ENCODE measurements around the gene BUD31. TPM values are rescaled to one million over a fixed set of nuclear protein-coding genes. Genes with fewer than 3 reads are reported as not detected.
A peak's percentile ranks its signal among the peaks of the same experiment; 100 is the strongest.
"Not testable (repeated sequence)": the region's sequence is repeated elsewhere in the genome, so short reads cannot be mapped to it uniquely, and the experiment has no call there.

BUD31 gene
- polyA plus RNA-seq, 1 experiment, result 82.3 TPM

GRCh38 chr7:99375070-99375807 is 33.5 kb upstream of the BUD31 start:
- no peaks in the 10 kb centered on the region for H3K27me3 ChIP-seq (ENCODE audit: control insufficient read depth, insufficient read depth, low read length)
- CTCF ChIA-PET, result no interaction called here
- H3K9me3 ChIP-seq (ENCODE audit: control insufficient read depth, insufficient read depth, low read length), result no peaks in the 10 kb centered on the region; the same call in 1 of the 2 replicates
- TF ChIP-seq CTCF (IDR thresholded peaks at IDR 0.05; ENCODE audit: low read depth, low read length), result no peak
- no peak overlapping the region for H3K27ac ChIP-seq (ENCODE audit: low read depth, low read length)
- POLR2A ChIA-PET, result interaction anchor here (0.5 to 0.6 kb wide), 2 partner anchors 13 to 1724 kb away, joined by 4 read pairs; no protein-coding TSS in a partner anchor
- no peak for DNase-seq (ENCODE audit: low read depth, low spot score)
- peak overlapping the region; percentile 72 for H3K4me3 ChIP-seq (ENCODE audit: low read depth, low read length)

GRCh38 chr7:99379043-99379577 is 29.7 kb upstream of the BUD31 start:
- peak; percentile 54 for DNase-seq (ENCODE audit: low read depth, low spot score)
- Histone ChIP-seq H3K27me3 (ENCODE audit: control insufficient read depth, insufficient read depth, low read length) (no peaks in the 10 kb centered on the region), H3K4me3 (ENCODE audit: low read depth, low read length) (no peak overlapping the region), H3K27ac (ENCODE audit: low read depth, low read length) (peak overlapping the region; percentile 88), H3K9me3 (ENCODE audit: control insufficient read depth, insufficient read depth, low read length) (no peaks in the 10 kb centered on the region)
- ChIA-PET POLR2A (interaction anchor here (0.6 to 1.6 kb wide), 4 partner anchors 16 to 49 kb away, joined by 3 to 4 read pairs (median 4); partner anchors contain the start of genes BUD31 and PDAP1), CTCF (no interaction called here)
- no peak for TF ChIP-seq CTCF (IDR thresholded peaks at IDR 0.05; ENCODE audit: low read depth, low read length)

GRCh38 chr7:99379693-99380031 is 29.1 kb upstream of the BUD31 start:
- H3K9me3 ChIP-seq (ENCODE audit: control insufficient read depth, insufficient read depth, low read length); H3K27me3 ChIP-seq (ENCODE audit: control insufficient read depth, insufficient read depth, low read length); H3K4me3 ChIP-seq (ENCODE audit: low read depth, low read length); CTCF ChIA-PET; DNase-seq (ENCODE audit: low read depth, low spot score): not testable (repeated sequence)
- POLR2A ChIA-PET, result interaction anchor here (1.0 to 1.2 kb wide), 2 partner anchors 17 to 19 kb away, joined by 3 to 4 read pairs; no protein-coding TSS in a partner anchor
- H3K27ac ChIP-seq (ENCODE audit: low read depth, low read length), result peak overlapping the region; percentile 88

GRCh38 chr7:99380032-99380822 is 28.5 kb upstream of the BUD31 start:
- no peak for TF ChIP-seq CTCF (IDR thresholded peaks at IDR 0.05; ENCODE audit: low read depth, low read length)
- POLR2A ChIA-PET, result interaction anchor here (1.2 kb wide), 1 partner anchor 17 kb away, joined by 4 read pairs; no protein-coding TSS in a partner anchor
- no peaks in the 10 kb centered on the region for H3K27me3 ChIP-seq (ENCODE audit: control insufficient read depth, insufficient read depth, low read length)
- DNase-seq (ENCODE audit: low read depth, low spot score), result no peak
- CTCF ChIA-PET, result no interaction called here
- H3K9me3 ChIP-seq (ENCODE audit: control insufficient read depth, insufficient read depth, low read length), result no peaks in the 10 kb centered on the region
- H3K4me3 ChIP-seq (ENCODE audit: low read depth, low read length), result no peak overlapping the region
- H3K27ac ChIP-seq (ENCODE audit: low read depth, low read length), result peak overlapping the region; percentile 88

- Histone ChIP-seq H3K27me3 (ENCODE audit: control insufficient read depth, insufficient read depth, low read length) (no peaks in the 10 kb centered on the region), H3K4me3 (ENCODE audit: low read depth, low read length) (no peak overlapping the region), H3K27ac (ENCODE audit: low read depth, low read length) (no peak overlapping the region), H3K9me3 (ENCODE audit: control insufficient read depth, insufficient read depth, low read length) (no peaks in the 10 kb centered on the region)
- no peak for DNase-seq (ENCODE audit: low read depth, low spot score)
- ChIA-PET POLR2A (no interaction called here), CTCF (no interaction called here)
- TF ChIP-seq CTCF (IDR thresholded peaks at IDR 0.05; ENCODE audit: low read depth, low read length), result no peak
Observed at GRCh38 chr7:99380823-99381663, 27.7 kb upstream of the BUD31 start.
